HepG2 (cell line): ENCODE results near the gene PRKCE.

Source experiments
- CBX2 ChIP-seq, 2 experiments: fragments of 200-600 bp in 1 of 2; sonication (generic); formaldehyde crosslinking in 1 of 2; IDR thresholded peaks; 2 replicates each; pipeline versions ENCODE4 v1.7.0 to v1.8.1; 2018 to 2022; ENCODE audit warnings: low read depth in 2 of 2, low read length in 1 of 2, mild to moderate bottlenecking in 1 of 2, missing genetic modification reagents in 1 of 2
- EEA1 ChIP-seq: sonication (generic); formaldehyde crosslinking; IDR thresholded peaks from 2 replicates; pipeline ENCODE4 v1.5.1; 2020; ENCODE audit warnings: mild to moderate bottlenecking, missing genetic modification reagents, borderline replicate concordance
- MTA1 ChIP-seq: sonication (generic); formaldehyde crosslinking; IDR thresholded peaks from 2 replicates; pipeline ENCODE4 v1.4.0; 2020; ENCODE audit warnings: missing genetic modification reagents, mild to moderate bottlenecking, borderline replicate concordance
- MYNN ChIP-seq: sonication (generic); formaldehyde crosslinking; IDR thresholded peaks from 2 replicates; pipeline ENCODE4 v1.4.0; 2020; ENCODE audit warnings: mild to moderate bottlenecking, low read depth, missing genetic modification reagents
- NONO ChIP-seq, 2 experiments: fragments of 450-650 bp in 1 of 2; sonication (generic) in 1 of 2; formaldehyde crosslinking in 1 of 2; IDR thresholded peaks in 1 of 2; conservative IDR thresholded peaks in 1 of 2; 2 replicates each; pipeline versions ENCODE4 v1.6.1 to v1.8.0; 2017 to 2022; ENCODE audit warnings: mild to moderate bottlenecking in 1 of 2, missing genetic modification reagents in 1 of 2, moderate library complexity in 1 of 2
- YY1 ChIP-seq: IDR thresholded peaks from 2 replicates; pipeline ENCODE4 v1.6.1; 2011; ENCODE audit warnings: low read length, low read depth, moderate library complexity, mild to moderate bottlenecking; ENCODE audit not compliant: insufficient read depth, insufficient replicate concordance

DNA sequence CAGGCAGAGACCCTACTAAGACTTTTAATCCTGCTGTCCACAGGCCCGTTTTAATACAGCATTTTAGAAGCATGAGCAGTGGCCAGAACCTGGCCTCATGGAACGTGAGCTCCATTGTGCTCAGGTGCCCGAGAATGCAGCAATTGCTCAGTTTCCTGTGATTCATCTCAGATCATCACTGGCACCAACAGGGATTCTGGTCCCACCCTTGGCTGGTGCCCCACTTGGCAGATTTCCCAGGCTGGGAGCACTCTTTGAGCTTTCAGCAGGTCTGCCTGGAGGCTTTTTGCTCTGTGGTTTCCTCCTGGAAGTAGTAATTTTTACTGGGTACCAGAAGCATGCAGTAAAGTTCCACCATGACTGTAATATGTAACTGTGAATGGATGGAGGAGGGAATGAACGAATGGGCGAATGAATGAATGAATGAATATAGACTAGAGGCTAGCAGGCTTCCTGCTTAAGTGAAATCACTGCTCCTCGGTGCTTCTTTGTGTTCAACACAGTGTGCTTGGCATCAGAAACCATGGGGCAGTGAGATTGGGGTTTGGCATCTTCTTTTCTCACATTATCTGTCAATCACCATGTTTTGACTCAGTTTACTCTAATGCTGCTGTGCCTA, 312.9 kb downstream of the PRKCE start:
- no peak for TF ChIP-seq CBX2 (IDR thresholded peaks at IDR 0.05; ENCODE audit: low read depth, low read length)
- TF ChIP-seq CBX2 (CRISPR knock-in tag; IDR thresholded peaks at IDR 0.05; ENCODE audit: low read depth) = no peak
- TF ChIP-seq MTA1 (CRISPR knock-in tag) = no peak
- TF ChIP-seq NONO (IDR thresholded peaks at IDR 0.05) = no peak
- TF ChIP-seq NONO (CRISPR knock-in tag; conservative IDR thresholded peaks at IDR 0.05) = no peak
- no peak for TF ChIP-seq YY1
- no peak for TF ChIP-seq MYNN (CRISPR knock-in tag)
- TF ChIP-seq EEA1 (CRISPR knock-in tag) = no peak
